DMS 273 (cell line): ENCODE data around the gene SOWAHB.
"Not testable (repeated sequence)": the region's sequence is repeated elsewhere in the genome, so short reads cannot be mapped to it uniquely, and the experiment has no call there.

ENCODE experiments used
- DNase-seq: peaks from one replicate; lab custom pipeline; 2025; ENCODE audit not compliant: unreplicated experiment; lab: John Stamatoyannopoulos, UW

SOWAHB gene

DNA sequence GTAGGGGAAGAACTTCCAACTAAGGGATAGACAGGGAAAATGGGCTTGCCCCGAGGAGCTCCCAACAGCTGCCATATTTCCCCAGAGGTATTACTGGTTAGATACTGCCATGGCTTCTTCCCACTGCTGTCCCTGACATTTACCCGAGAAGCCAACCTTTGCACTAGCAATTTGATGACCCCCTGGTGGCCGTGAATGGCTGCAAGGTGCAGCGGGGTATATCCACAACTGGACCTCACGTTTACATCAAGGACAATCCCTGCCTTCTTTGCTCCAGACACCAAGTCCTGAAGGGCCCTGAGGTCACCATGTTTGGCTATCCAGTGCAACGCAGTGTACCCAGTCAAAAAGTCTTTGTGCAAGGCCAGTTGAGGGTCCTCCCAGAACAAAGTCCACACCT lies 2.3 kb downstream of the SOWAHB start:
- no peak for DNase-seq

DNA sequence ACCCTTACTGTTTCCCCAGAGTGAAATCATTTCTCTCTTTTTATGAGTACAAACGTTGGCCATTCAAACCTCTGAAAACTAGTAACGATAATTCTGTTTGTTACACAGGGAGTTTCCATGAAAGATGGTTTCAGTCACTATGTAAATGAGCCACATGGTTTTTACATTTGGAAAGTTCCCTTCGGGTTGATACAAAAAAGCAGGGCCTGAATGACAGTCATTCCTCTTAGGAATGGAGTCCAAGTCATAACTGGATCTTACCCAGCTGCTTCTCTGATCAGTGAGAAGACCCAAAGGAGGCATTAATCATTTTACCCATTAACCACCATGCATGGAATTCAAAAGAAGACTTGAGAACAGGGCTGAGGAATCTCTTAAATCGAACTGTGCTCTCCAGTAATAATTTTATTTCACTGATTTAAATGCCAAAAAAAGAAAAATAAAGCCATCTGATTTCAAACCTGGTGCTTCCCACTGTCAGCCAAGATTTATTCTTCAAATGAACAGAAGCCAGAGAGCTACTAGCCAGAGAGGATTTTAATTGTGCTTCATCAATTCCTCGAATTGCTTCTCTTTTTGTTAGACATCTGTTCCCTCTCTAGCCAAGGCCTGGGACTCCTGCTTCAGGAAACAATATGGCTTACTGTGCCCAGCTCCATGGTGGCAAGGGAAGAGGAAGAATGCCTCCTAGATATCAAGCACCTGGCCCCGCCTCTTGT lies 3.2 kb downstream of the SOWAHB start:
- peak; percentile 4 for DNase-seq

DNA sequence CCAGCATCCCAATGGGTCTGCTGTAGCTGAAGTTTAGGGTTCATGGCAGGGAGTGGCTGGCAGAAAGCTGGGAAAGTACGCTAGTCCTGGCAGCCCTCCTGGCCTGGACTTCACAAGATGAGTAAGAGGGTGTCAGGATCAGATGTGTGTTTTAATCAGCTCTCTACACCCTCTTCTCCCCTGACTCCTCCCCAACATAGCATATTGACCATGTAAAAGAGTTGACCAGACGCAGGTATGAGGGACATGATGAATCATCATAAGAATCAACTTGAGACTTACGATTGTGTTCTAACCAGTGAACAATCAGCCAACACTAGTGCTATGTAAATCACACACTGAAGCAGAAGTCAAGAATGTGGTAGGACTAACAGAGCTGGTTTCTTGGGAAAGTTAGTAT lies 5.3 kb downstream of the SOWAHB start:
- no peak for DNase-seq

DNA sequence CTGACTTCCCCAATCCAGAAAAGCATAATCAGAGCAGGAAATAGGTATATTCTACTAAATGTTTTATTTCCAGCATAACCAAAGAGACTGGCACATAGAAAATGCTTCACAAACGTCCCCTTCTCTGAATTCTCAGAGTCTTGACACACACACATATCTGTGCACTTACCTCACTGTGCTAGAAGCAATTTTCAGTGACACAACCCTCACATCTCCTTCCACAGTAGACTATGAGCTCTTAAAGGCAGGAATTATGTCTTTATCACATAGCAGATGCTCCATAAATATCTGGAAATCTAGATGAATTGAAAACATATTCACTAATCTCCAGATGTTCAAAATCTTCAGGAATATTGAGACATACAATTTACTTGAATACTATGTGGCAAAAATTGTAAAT lies 5.9 kb downstream of the SOWAHB start:
- no peak for DNase-seq

DNA sequence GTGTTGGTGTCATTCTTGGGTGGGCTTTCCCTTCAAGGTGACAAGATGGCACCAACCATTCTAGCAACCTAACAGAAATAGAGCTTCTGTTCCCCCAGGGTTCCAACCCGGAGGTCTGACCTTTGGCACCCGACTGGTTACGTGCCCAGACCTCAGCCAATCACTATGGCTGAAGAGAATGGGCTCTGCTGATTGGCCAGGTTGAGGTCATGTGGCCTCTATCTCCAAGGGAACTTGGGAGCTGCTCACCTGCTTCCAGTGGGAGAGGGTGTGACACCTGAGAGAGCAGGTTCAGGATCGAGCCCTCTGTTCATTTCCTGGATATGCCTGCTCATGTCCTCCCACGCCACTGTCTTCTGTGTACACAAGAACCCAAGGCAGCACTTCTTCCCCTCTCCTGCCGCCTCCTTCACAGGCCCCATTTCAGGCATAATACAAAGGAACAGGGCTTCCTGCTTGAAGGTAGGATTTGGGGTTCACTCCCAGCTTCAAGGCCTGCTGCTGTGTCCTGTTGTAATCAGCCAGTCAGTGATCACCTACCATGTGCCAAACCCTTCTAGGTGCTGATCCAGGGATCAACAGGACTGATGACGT lies 11.0 kb downstream of the SOWAHB start:
- no peak for DNase-seq

DNA sequence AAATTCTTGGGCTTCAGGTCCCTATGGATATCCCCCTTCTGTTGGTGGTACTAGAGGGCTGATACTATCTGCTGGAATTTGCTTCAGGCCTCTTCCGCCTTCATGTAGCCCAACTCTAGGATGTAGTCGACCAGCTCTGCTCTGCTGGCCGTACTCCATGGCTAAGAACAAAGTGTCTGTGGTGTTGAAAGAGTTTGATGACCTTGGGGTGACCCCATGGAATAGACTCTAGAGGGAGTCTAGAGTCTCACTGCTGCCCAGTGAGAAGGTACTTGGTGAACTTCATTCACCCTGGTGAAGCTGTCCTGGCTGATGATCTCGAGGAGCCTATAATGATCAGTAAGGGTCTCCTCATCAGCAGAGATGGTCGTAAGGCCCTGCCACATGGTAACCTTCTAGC lies 11.7 kb downstream of the SOWAHB start:
- no peak for DNase-seq

DNA sequence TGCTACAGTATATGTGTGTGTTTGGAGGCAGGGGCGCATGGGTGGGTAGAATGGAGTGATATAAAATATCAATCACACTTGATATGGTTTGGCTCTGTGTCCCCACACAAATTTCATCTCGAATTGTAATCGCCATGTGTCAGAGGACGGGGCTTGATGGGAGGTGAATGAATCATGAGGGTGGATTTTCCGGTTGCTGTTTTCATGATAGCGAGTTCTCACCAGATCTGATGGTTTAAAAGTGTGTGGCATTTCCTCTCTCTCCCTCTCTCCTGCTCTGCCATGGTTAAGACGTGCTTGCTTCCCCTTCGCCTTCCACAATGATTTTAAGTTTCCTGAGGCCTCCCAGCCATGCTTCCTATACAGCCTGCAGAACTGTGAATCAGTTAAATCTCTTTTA lies 14.8 kb downstream of the SOWAHB start:
- DNase-seq: no peak

DNA sequence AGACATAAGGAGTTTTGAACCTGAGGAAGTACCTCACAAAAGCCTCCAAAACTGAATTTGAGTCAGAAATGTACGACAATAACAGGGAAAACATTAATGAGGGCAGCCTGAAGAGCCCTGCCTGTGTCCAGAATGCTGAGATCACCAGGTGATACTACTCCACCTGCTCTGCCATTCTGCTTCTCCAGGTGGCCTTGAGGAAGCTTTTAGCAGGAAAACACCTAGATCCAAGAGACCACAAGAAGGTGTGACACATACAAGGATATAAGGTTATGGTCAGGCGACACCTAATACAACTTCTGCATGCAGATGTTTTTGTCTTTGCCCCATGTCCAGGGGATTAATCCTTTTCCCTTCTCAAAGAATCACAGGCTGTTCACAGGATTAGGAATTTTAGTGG lies 15.3 kb downstream of the SOWAHB start:
- no peak for DNase-seq

DNA sequence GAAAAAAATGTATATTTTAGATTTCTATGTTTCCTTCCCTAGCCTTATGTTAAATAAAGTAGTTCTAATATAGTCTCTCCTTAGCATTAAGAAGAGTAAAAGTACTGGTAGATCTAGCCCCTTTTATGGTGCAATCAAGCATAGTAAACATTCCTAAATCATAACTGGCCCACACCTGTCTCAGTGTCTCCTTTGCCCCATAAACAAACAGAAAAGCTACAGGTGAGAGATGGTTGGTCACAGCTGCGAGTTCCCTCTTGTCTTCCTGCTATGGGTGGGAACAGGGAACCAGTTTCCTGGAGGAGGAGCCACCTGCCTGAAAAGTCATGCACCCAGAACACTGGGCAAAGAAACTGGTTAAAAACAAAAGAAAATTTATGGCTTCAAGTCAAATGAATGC lies 16.6 kb downstream of the SOWAHB start:
- no peak for DNase-seq

DNA sequence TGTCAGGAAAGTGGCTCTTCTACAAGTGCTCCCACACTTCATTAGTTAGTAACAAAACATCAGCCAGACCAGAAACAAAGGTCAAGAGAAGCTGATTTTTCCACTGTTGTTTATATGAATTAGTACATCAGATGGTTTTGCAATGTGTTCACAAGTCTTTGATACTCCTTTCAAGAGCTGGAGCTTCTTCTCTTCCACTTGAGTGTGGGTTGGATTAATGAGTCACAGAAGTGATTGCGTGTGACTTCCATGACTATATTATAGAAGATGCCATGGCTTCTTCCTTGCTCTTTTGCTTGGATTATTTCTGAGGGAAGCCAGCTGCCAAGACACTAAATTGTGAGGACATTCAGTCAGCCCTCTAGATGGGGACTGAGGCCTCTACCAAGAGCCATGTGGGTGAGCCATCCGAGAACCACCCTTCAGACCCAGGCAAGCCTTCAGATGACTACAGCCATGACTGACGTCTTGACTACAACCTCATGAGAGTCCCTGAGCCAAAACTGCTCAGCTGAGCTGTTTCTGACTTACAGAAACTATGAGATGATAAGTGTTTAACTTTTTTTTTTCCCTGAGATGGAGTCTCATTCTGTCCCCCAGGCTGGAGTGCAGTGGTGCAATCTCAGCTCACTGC lies 18.1 kb downstream of the SOWAHB start:
- no peak for DNase-seq

DNA sequence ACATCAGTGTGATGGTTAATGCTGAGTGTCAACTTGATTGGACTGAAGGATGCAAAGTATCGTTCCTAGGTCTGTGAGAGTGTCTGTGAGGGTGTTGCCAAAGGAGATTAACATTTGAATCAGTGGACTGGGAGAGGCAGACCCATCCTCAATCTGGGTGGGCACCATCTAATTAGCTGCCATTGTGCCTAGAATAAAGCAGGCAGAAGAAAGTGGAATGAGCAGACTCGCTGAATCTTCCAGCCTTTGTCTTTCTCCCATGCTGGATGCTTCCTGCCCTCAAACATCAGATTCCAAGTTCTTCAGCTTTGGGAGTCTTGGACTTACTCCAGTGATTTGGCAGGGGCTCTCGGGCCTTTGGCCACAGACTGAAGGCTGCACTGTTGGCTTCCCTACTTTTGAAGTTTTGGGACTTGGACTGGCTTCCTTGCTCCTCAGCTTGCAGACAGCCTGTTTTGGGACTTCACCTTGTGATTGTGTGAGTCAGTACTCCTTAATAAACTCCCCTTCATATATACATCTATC lies 19.2 kb downstream of the SOWAHB start:
- not testable (repeated sequence) for DNase-seq

DNA sequence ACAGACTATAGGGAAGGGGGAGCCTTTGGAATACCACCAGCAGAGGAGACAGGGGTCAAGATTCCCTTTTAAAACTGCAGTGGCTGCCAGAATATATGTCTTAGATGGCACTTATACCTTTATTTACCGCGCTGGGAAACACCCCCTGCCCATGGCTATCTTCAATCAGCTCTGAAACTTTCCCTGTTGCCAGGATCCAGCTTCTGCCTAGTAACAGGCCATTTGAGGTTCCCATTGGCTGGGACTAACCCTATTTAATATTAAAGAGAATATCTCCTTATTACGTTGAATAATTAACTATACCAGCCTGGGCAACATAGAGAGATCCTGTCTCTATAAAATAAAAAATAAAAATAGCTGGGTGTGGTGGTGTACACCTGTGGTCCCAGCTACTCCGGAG lies 23.8 kb downstream of the SOWAHB start:
- DNase-seq: peak; percentile 47

DNA sequence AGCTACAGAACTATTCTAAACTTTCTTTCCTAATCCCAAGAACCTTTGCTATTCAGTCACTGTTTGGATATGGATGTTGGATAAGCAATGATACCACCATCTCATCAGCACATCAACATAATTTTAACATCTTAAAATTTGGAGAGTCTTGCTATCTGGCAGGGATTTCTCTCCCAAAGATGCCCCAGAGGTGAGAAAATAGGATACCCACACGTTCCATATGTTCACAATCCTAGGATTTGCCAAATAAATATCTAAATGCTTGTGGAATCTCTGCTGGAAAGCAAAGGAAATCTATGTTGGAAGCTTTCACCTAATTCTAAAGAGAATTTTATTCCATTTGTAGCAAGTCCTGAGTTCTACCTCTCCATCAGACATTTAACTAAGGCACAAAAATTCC lies 24.4 kb downstream of the SOWAHB start:
- DNase-seq: no peak

DNA sequence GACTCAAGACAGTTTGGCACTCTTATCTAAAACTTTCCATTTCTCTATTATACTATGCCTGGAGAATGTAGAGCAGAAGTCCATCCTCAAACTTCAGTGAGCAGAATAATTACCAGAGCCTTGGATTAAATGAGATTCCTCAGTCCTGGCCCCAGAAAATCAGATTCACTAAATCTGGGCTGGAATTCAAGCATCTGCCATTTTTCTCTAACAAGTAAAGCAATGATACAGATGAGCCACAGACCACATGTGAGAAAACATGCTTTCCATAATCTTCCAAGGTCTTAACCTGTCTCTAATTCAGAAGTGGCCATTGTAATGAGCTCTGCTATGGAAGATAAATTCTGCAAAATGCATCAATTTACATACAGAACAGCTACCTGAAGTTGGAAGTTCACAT lies 25.4 kb downstream of the SOWAHB start:
- no peak for DNase-seq

DNA sequence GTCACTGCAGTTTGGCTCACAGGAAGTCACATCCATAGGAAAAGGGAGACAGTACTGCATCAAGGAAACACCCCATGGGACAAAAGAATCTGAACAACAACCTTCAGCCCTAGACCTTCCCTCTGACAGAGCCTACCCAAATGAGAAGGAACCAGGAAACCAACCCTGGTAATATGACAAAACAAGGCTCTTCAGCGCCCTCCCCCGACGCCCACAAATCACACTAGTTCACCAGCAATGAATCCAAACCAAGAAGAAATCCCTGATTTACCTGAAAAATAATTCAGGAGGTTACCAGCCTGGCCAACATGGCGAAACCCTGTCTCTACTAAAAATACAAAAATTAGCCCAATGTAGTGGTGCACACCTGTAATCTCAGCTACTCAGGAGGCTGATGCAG lies 29.2 kb downstream of the SOWAHB start:
- DNase-seq: not testable (repeated sequence)

DNA sequence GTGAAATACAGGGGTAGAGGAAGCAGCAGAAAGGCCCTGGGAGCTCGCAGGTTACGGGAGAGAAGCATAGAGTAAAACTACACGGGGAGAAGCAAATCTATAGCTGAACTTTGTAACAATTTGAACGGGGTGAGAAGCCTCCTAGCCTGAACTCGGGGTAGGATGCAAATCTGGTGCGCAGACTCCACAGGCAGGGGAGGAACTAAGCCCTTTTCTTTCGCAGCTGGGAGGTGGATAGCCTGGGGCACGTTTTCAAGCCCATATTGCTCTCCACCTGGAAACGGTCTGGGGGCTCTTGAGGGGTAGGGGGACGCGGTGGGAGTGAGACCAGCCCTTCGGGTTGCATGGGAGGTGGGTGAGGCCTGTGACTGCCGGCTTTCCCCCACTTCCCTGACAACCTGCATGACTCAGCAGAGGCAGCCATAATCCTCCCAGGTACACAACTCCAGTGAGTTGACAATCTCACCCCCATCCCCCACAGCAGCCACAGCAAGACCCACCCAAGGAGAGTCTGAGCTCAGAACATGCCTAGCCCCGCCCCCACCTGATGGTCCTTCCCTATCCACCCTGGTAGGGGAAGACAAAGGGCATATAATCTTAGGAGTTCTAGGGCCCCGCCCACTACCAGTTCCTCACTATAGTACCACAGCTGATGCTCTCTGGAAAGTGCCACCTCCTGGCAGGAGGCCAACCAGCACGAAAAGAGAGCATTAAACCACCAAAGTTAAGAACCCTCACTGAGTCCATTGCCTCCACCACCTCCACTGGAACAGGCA lies 29.9 kb downstream of the SOWAHB start:
- DNase-seq: peak; percentile 1

DNA sequence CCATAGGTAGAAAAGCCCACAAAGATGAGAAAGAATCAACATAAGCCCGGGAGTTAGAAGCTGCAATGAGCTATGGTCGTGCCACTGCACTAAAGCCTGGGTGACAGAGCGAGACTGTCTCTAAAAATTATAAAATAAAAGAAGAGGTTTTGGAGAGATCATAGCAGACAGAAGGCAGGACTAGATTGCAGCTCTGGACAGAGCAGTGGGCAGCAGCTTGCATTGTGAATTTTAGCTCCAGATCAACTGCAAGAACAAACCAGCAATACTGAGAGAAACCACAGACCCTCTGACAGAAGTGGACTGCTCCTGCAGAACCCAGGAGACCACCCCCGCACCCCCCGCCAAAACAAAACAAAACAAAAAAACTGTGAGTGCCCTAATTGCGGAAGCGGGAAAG lies 30.6 kb downstream of the SOWAHB start:
- DNase-seq: no peak

DNA sequence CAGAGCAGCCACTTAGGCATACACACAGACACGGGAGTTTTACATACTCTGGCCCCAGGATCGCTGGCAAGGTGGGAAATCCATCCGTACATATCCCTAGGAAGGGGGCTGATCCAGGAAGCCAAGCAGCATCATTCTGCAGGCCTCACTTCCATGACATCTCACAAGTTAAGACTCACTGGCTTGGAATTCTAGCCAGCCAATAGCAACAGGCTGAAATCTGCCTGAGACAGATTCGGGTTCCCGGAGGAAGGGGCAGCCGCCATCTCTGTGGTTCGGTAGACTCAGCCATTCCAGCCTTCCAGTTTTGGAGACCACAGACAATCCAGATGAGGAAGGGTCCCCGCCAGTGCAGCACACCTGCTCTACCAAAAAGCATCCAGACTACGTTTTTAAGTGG lies 31.3 kb downstream of the SOWAHB start:
- no peak for DNase-seq

DNA sequence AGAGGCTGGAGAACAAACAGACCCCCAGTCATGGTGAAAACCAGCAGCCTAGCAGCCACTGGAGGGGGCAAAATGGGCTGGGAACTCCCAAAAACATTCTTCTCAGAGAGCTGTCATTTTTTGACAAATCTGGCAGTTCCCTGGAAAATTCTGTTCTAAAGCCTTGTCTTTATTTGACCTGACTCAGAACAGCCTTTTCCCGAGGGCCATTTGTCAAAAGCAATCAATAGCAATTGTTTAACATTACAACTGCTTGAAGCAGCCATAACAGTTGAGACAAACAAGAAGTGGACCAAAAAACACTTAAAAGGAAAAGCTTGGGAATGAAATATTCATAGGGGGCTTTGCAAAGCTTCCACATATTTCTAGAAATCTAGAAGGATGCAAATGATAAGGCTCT lies 39.6 kb downstream of the SOWAHB start:
- no peak for DNase-seq

DNA sequence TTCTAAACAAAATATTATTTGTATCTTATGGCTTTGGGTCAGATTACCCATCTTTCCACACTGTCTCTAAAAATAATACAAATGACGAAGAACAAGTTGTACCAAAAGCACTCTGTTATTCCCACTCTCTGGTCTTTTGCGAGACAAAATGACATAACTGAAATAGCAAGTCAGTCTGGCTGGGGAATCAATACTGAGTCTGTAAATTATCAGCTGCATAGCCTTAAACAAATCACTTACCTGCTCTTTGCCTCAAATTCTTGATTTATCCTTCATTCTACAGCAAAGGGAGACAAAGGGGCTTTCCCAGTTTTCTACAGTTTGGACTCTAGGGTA lies 40.9 kb downstream of the SOWAHB start:
- DNase-seq: no peak

DNA sequence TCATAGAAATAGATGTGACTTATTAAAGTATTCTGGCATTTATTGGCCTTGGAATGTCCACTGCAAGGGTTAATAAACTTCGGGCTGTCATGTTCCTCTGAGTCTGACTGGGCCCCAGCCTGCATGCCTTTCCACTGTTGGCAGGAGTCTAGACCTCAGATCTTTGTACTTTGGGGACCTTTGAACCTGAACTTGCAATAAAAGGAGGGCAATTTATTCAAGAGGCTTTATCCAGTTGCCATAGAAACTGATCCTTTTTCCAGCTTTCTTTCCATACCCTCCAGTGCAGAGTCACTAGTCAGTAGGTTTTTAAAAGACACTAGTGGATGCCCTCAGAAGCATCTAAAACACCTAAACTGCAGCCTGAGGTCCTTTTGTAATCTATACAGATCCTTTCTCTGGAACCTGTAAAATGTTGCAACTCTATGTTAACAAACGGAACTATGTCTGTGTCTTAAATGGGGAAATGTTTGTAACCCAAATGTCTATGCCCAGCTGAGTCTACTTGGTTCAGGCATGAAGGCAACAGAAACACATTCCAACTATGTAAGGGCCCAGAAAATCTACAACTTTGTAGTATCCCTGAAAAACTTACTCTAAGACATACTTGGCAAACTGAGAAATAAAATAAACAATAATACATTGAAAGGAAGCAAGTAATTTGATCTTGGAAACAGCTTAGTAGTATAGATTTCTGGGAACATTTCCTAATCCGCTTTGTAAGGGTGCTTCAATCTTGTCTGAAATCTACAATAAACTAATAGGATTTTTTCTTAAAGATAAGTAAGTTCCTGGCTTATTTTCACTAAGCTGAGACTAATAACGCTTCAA lies 41.5 kb downstream of the SOWAHB start:
- DNase-seq: no peak
